A673 (cell line): ENCODE data around the gene PDGFB.

Source experiments
- CTCF ChIP-seq: fragments of 300-800, 200-600 bp; sonication (generic); conservative IDR thresholded peaks from 2 replicates; pipeline ENCODE4 v1.5.1; 2017; ENCODE audit warnings: low read depth, mild to moderate bottlenecking, antibody characterized with exemption, low read length, moderate library complexity, mixed read lengths
- EZH2 ChIP-seq: fragments of 200-600 bp; sonication (generic); IDR thresholded peaks from 2 replicates; pipeline ENCODE4 v1.6.1; 2017; ENCODE audit warnings: borderline replicate concordance, low read depth, mild to moderate bottlenecking, mixed read lengths, antibody characterized with exemption, low read length; ENCODE audit not compliant: poor library complexity, severe bottlenecking

DNA sequence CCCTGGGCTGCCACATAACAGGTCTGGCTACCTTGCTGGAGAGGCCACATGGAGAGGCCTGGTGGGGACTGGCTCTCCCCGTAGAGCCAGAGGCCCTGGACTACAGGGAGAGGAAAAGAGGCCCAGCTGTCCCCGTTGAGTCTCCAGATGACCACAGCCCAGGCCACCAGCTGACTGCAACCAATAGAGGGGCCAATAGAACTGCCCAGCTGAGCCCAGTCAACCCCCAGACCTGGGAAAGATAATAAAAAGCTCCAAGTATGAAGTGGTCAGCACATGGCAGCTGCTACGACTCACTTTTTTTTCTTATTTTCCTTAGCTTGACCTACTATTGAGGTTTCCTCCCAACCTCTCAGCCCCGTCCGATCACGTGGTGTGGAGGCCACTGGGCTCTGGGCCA, 18.4 kb downstream of the PDGFB start:
- no peak for TF ChIP-seq CTCF
- TF ChIP-seq EZH2, result no peak
